H9 (cell line): ENCODE data around the gene DNAJC17. TPM values are rescaled to one million over a fixed set of nuclear protein-coding genes. Genes with fewer than 3 reads are reported as not detected.

Experiments used
- DNase-seq: peaks from one replicate; pipeline ENCODE4 v3.0.0-alpha.2; 2017
- H2AFZ ChIP-seq: one replicate; pipeline ENCODE4 v1.6.1; 2013; ENCODE audit warnings: mild to moderate bottlenecking, low read length, control low read depth, moderate library complexity
- H2AK5ac ChIP-seq: 2 replicates; pipeline ENCODE4 v1.6.1; 2013; ENCODE audit warnings: low read length, control low read depth, mixed read lengths; ENCODE audit not compliant: insufficient read length
- H2BK120ac ChIP-seq: one replicate; pipeline ENCODE4 v1.6.1; 2013; ENCODE audit warnings: low read depth, mild to moderate bottlenecking, low read length, control low read depth, inconsistent platforms; ENCODE audit not compliant: poor library complexity, severe bottlenecking
- H2BK12ac ChIP-seq: 2 replicates; pipeline ENCODE4 v1.6.1; 2013; ENCODE audit warnings: low read length, control low read depth, mixed read lengths, low read depth; ENCODE audit not compliant: insufficient read length
- H2BK15ac ChIP-seq: 2 replicates; pipeline ENCODE4 v1.6.1; 2013; ENCODE audit warnings: low read depth, low read length, control low read depth
- H2BK20ac ChIP-seq: one replicate; pipeline ENCODE4 v1.6.1; 2013; ENCODE audit warnings: low read depth, mild to moderate bottlenecking, low read length, control low read depth, inconsistent platforms; ENCODE audit not compliant: poor library complexity, severe bottlenecking
- H2BK5ac ChIP-seq: 2 replicates; pipeline ENCODE4 v1.6.1; 2013; ENCODE audit warnings: low read length, control low read depth, mixed read lengths; ENCODE audit not compliant: insufficient read length
- H3K14ac ChIP-seq: 2 replicates; pipeline ENCODE4 v1.6.1; 2013; ENCODE audit warnings: low read length, control low read depth; ENCODE audit not compliant: insufficient read depth
- H3K18ac ChIP-seq: 2 replicates; pipeline ENCODE4 v1.6.1; 2013; ENCODE audit warnings: low read depth, mild to moderate bottlenecking, mixed read lengths, low read length, control low read depth; ENCODE audit not compliant: insufficient read length
- H3K23ac ChIP-seq: 2 replicates; pipeline ENCODE4 v1.6.1; 2013; ENCODE audit warnings: low read length, control low read depth, mixed read lengths, low read depth; ENCODE audit not compliant: insufficient read length
- H3K23me2 ChIP-seq: 2 replicates; pipeline ENCODE4 v1.6.1; 2013; ENCODE audit warnings: low read depth, mild to moderate bottlenecking, mixed read lengths, low read length, control low read depth; ENCODE audit not compliant: insufficient read length, poor library complexity, severe bottlenecking
- H3K27ac ChIP-seq: 2 replicates; pipeline ENCODE4 v1.5.1; 2013; ENCODE audit warnings: low read length, control low read depth, mixed read lengths, low read depth; ENCODE audit not compliant: insufficient read length
- H3K27me3 ChIP-seq: 2 replicates; pipeline ENCODE4 v1.6.1; 2013; ENCODE audit warnings: low read length, control low read depth, inconsistent platforms; ENCODE audit not compliant: insufficient read depth
- H3K4ac ChIP-seq: 2 replicates; pipeline ENCODE4 v1.6.1; 2013; ENCODE audit warnings: low read depth, mild to moderate bottlenecking, control low read depth, inconsistent platforms, low read length, moderate library complexity
- H3K4me1 ChIP-seq: 2 replicates; pipeline ENCODE4 v1.6.1; 2013; ENCODE audit warnings: low read length, control low read depth, inconsistent platforms; ENCODE audit not compliant: insufficient read depth
- H3K4me2 ChIP-seq: 2 replicates; pipeline ENCODE4 v1.6.1; 2013; ENCODE audit warnings: low read length, control low read depth, mixed read lengths; ENCODE audit not compliant: insufficient read length, insufficient read depth
- H3K56ac ChIP-seq: 2 replicates; pipeline ENCODE4 v1.6.1; 2013; ENCODE audit warnings: low read depth, mild to moderate bottlenecking, mixed read lengths, low read length, control low read depth; ENCODE audit not compliant: insufficient read length
- H3K79me1 ChIP-seq: 2 replicates; pipeline ENCODE4 v1.6.1; 2013; ENCODE audit warnings: low read depth, mild to moderate bottlenecking, moderate library complexity, low read length, control low read depth, inconsistent platforms; ENCODE audit not compliant: insufficient read depth, poor library complexity, severe bottlenecking
- H3K79me2 ChIP-seq: 2 replicates; pipeline ENCODE4 v1.6.1; 2013; ENCODE audit warnings: low read length, control low read depth, inconsistent platforms; ENCODE audit not compliant: insufficient read depth
- H3K9ac ChIP-seq: 2 replicates; pipeline ENCODE4 v1.6.1; 2013; ENCODE audit warnings: low read length, control low read depth, mixed read lengths; ENCODE audit not compliant: insufficient read length; ENCODE audit errors: extremely low read depth
- H3K9me3 ChIP-seq: one replicate; pipeline ENCODE4 v1.6.1; 2013; ENCODE audit warnings: low read depth, low read length, inconsistent platforms; ENCODE audit not compliant: control insufficient read depth
- H3T11ph ChIP-seq: one replicate; pipeline ENCODE4 v1.6.1; 2013; ENCODE audit warnings: mild to moderate bottlenecking, low read length, control low read depth, inconsistent platforms
- H4K20me1 ChIP-seq: one replicate; pipeline ENCODE4 v1.6.1; 2013; ENCODE audit not compliant: control insufficient read depth, insufficient read length, insufficient read depth
- H4K5ac ChIP-seq: 2 replicates; pipeline ENCODE4 v1.6.1; 2013; ENCODE audit warnings: low read depth, mild to moderate bottlenecking, mixed read lengths, low read length, control low read depth; ENCODE audit not compliant: insufficient read length
- H4K8ac ChIP-seq: replicated peaks from 2 replicates; pipeline ENCODE4 v1.6.1; 2013; ENCODE audit warnings: low read length, control low read depth, mixed read lengths, low read depth; ENCODE audit not compliant: insufficient read length
- H4K91ac ChIP-seq: 2 replicates; pipeline ENCODE4 v1.6.1; 2013; ENCODE audit warnings: low read depth, mild to moderate bottlenecking, moderate library complexity, mixed read lengths, low read length, control low read depth; ENCODE audit not compliant: insufficient read length
- H3K27ac Mint-ChIP-seq, 3 experiments: 2 replicates in 2 of 3; 3 replicates in 1 of 3; pipeline ENCODE4 v1.8.0; 2020 to 2021; ENCODE audit warnings: mixed read lengths in 3 of 3, mild to moderate bottlenecking in 1 of 3, moderate library complexity in 1 of 3
- H3K27me3 Mint-ChIP-seq: 2 replicates; pipeline ENCODE4 v1.8.0; 2021; ENCODE audit warnings: low read depth, mild to moderate bottlenecking, moderate library complexity, mixed read lengths
- H3K36me3 Mint-ChIP-seq, 3 experiments: 2 replicates in 2 of 3; 3 replicates in 1 of 3; pipeline ENCODE4 v1.8.0; 2020 to 2021; ENCODE audit warnings: low read depth in 3 of 3, mixed read lengths in 3 of 3; ENCODE audit not compliant: insufficient read depth in 1 of 3
- H3K4me1 Mint-ChIP-seq, 2 experiments: 2 replicates each; pipeline ENCODE4 v1.8.0; 2020; ENCODE audit warnings: mixed read lengths in 2 of 2
- H3K4me3 Mint-ChIP-seq, 2 experiments: 2 replicates in 1 of 2; 3 replicates in 1 of 2; pipeline ENCODE4 v1.8.0; 2020 to 2021; ENCODE audit warnings: mild to moderate bottlenecking in 2 of 2, mixed read lengths in 2 of 2, moderate library complexity in 1 of 2
- H3K9me3 Mint-ChIP-seq, 2 experiments: 2 replicates in 1 of 2; 3 replicates in 1 of 2; pipeline ENCODE4 v1.8.0; 2020; ENCODE audit warnings: mild to moderate bottlenecking in 2 of 2, mixed read lengths in 2 of 2, moderate library complexity in 1 of 2
- CTCF ChIP-seq: fragments of 200-600 bp; sonication (generic); conservative IDR thresholded peaks from 3 replicates; pipeline ENCODE4 v1.8.0; 2021; ENCODE audit warnings: antibody characterized with exemption, mild to moderate bottlenecking
- WGBS: extraction: QIAGEN DNeasy Blood & Tissue Kit; methylation state at CpG from one replicate; pipeline ENCODE4 v1.1.7; 2013; ENCODE audit warnings: missing lambda C conversion rate, low lambda C conversion rate, mixed read lengths; ENCODE audit not compliant: insufficient read length; ENCODE audit errors: extremely low coverage; 5-methylcytosine and 5-hydroxymethylcytosine counted together
- total RNA-seq: library from RNA; stranded (reverse); gene quantifications from 2 replicates; pipeline ENCODE4 v1.2.1, GENCODE V29; 2021

DNAJC17 gene
- total RNA-seq, 1 experiment from 2014 or later = 38.3 TPM

- H2BK120ac ChIP-seq = no peak overlapping the region
- H4K91ac ChIP-seq = no peak overlapping the region
- H3K27me3 ChIP-seq = no peaks in the 10 kb centered on the region
- H3K18ac ChIP-seq = no peak overlapping the region
- no peaks in the 10 kb centered on the region for H3K79me1 ChIP-seq
- Mint-ChIP-seq H3K4me1 (peaks cover 8 to 18% of the 10 kb centered on the region in 2 experiments), H3K27me3 (no peaks in the 10 kb centered on the region), H3K4me3 (peak overlapping the region; percentile 94), H3K27ac (peak overlapping the region in 1 of 3 experiments; percentile 83; a peak in 4 of 7 replicates), H3K36me3 (peaks cover 4 to 17% (median 11%) of the 10 kb centered on the region in 3 experiments; a peak in 5 of 7 replicates), H3K9me3 (no peaks in the 10 kb centered on the region)
- no peak overlapping the region for H2BK5ac ChIP-seq
- no peak for TF ChIP-seq CTCF
- H3K79me2 ChIP-seq = no peaks in the 10 kb centered on the region
- H4K5ac ChIP-seq = no peak overlapping the region
- H4K20me1 ChIP-seq = no peaks in the 10 kb centered on the region
- no peak overlapping the region for H2BK15ac ChIP-seq
- H2BK12ac ChIP-seq = no peak overlapping the region
- no peak overlapping the region for H4K8ac ChIP-seq
- no peak overlapping the region for H3T11ph ChIP-seq
- no peak overlapping the region; the same call in 1 of the 2 replicates for H3K14ac ChIP-seq
- H2BK20ac ChIP-seq = no peak overlapping the region
- H3K9me3 ChIP-seq = no peaks in the 10 kb centered on the region
- no peak overlapping the region for H3K4ac ChIP-seq
- H3K23ac ChIP-seq = no peak overlapping the region
- peak overlapping the region; percentile 77 for H3K4me2 ChIP-seq
- H3K4me1 ChIP-seq = no peaks in the 10 kb centered on the region
- H3K56ac ChIP-seq = no peak overlapping the region
- H2AK5ac ChIP-seq = no peak overlapping the region
- DNase-seq = no peak
- no peak overlapping the region for H3K27ac ChIP-seq
- peak overlapping the region; percentile 61 for H3K9ac ChIP-seq
- whole genome bisulfite sequencing = no CpG with 5 or more reads among the region's 22 CpGs
- no peak overlapping the region for H2AFZ ChIP-seq
- peaks cover 3% of the 10 kb centered on the region for H3K23me2 ChIP-seq
Observed at GRCh38 chr15:40754574-40754882, 52.7 kb downstream of the DNAJC17 start.
